Psoas muscle (tissue), 8 donors: ENCODE data around the gene HDAC5. TPM values are rescaled to one million over a fixed set of nuclear protein-coding genes. Genes with fewer than 3 reads are reported as not detected.
"Not testable (repeated sequence)": the region's sequence is repeated elsewhere in the genome, so short reads cannot be mapped to it uniquely, and the experiment has no call there.

Experiments
- ATAC-seq, 4 donors: fragments of 200-7000 bp; cut with Tn5 transposase; one replicate each; pipeline ENCODE4 v1.9.1; 2020; ENCODE audit warnings: moderate library complexity in 3 of 4, mild to moderate bottlenecking in 2 of 4
- DNase-seq, 2 donors: peaks; one replicate each; pipeline ENCODE4 v3.0.0-alpha.2; 2020
- H3K27ac ChIP-seq: fragments of 200-600 bp; one replicate; pipeline ENCODE4 v1.8.0; 2022
- H3K27me3 ChIP-seq, 3 donors: fragments of 200-600 bp in 1 of 3; one replicate each; pipeline versions ENCODE4 v1.6.1 to v1.8.0; 2013 to 2022; ENCODE audit warnings: low read length in 2 of 3, mild to moderate bottlenecking in 2 of 3, moderate library complexity in 1 of 3; ENCODE audit not compliant: insufficient read depth in 3 of 3
- H3K36me3 ChIP-seq, 2 donors: fragments of 200-600 bp in 1 of 2; one replicate each; pipeline versions ENCODE4 v1.6.1 to v1.8.0; 2013 to 2022; ENCODE audit warnings: low read depth in 1 of 2, mild to moderate bottlenecking in 1 of 2, moderate library complexity in 1 of 2; ENCODE audit not compliant: insufficient read depth in 1 of 2
- H3K4me1 ChIP-seq: fragments of 200-600 bp; one replicate; pipeline ENCODE4 v1.8.0; 2022
- H3K4me3 ChIP-seq: fragments of 200-600 bp; one replicate; pipeline ENCODE4 v1.8.0; 2022; ENCODE audit warnings: mild to moderate bottlenecking
- H3K9me3 ChIP-seq: fragments of 200-600 bp; one replicate; pipeline ENCODE4 v1.8.0; 2022
- CTCF ChIP-seq: fragments of 200-600 bp; IDR thresholded peaks from one replicate; pipeline ENCODE4 v1.8.0; 2022; ENCODE audit warnings: antibody characterized with exemption
- WGBS, 3 donors: extraction: QIAGEN DNeasy Blood & Tissue Kit; methylation state at CpG; one replicate each; pipeline versions ENCODE4 v1.1.6 to v1.1.7; 2013; 5-methylcytosine and 5-hydroxymethylcytosine counted together
- intact Hi-C, 2 donors: fragments of 100-400 bp; cut with DNase I; formaldehyde crosslinking; loops; one replicate each; pipeline versions ENCODE4 v1.11.0 to v1.14.2; 2022
- polyA plus RNA-seq, 3 donors: library from polyadenylated mRNA; stranded (reverse); fragments of 200-250 nt; gene quantifications; one replicate each; pipeline ENCODE4 v1.2.3, GENCODE V29; 2013
- total RNA-seq, 4 donors: library from RNA; stranded (reverse); fragmentation: NEBNext Ultra II Directional in 2 of 4; extraction: Animal tissue kit (Norgen Biotek cat#: 25700) in 2 of 4; gene quantifications; one replicate each; pipeline versions ENCODE4 v1.2.1 to v1.2.4, GENCODE V29; 2021 to 2023
- donor health status: healthy with polysubstance abuse.
- donor health status: DM: no; HTN: no; CAD: no; lungs with moderate emphysema.
- donor health status: Bipolar disorder and iron deficiency.
- donor health status: healthy.
- donor health status: DM: yes; HTN: yes; CAD: no.
- donor health status: DM: no; HTN: no; CAD: no.
- donor health status: DM: no; HTN: no; CAD: no.
- donor health status: DM: yes; HTN: yes; CAD: no.

The HDAC5 gene
- total and polyA plus RNA-seq, 7 donors, result 8.8 to 75.6 (median 35.8) TPM

GRCh38 chr17:44133918-44134476 lies 10.6 kb upstream of the HDAC5 start:
- peaks cover 0 to 3% (median 2%) of the 10 kb centered on the region in 3 donors for H3K27me3 ChIP-seq
- no peak overlapping the region for H3K27ac ChIP-seq
- intact Hi-C loops, result loop anchor here in 1 of 2 donors (5.0 kb wide), 1 partner anchor 33 kb away; no protein-coding TSS in a partner anchor
- no peaks in the 10 kb centered on the region for H3K36me3 ChIP-seq
- no peak for ATAC-seq
- 78 to 88% (median 85%) methylated on average over 4 of the region's 4 CpGs for WGBS, 3 donors
- H3K4me1 ChIP-seq, result no peaks in the 10 kb centered on the region
- H3K9me3 ChIP-seq, result no peaks in the 10 kb centered on the region
- H3K4me3 ChIP-seq, result no peak overlapping the region
- TF ChIP-seq CTCF, result no peak
- no peak for DNase-seq

- ATAC-seq (no peak), DNase-seq (no peak)
- Histone ChIP-seq H3K4me1 (no peaks in the 10 kb centered on the region), H3K27me3 (no peaks in the 10 kb centered on the region), H3K36me3 (no peaks in the 10 kb centered on the region), H3K4me3 (no peak overlapping the region), H3K27ac (no peak overlapping the region), H3K9me3 (no peaks in the 10 kb centered on the region)
- intact Hi-C loops, result loop anchor here in 1 of 2 donors (5.0 kb wide), 1 partner anchor 35 kb away; no protein-coding TSS in a partner anchor
- no peak for TF ChIP-seq CTCF
These were observed 8.9 kb upstream of the HDAC5 start for GRCh38 chr17:44132275-44132821.

GRCh38 chr17:44131372-44131771 lies 7.9 kb upstream of the HDAC5 start:
- not testable (repeated sequence) for H3K9me3 ChIP-seq, H3K4me1 ChIP-seq, H3K27me3 ChIP-seq, DNase-seq, ATAC-seq, H3K36me3 ChIP-seq, H3K4me3 ChIP-seq, H3K27ac ChIP-seq
- 83 to 89% (median 89%) methylated on average over 12 of the region's 12 CpGs for WGBS, 3 donors
- intact Hi-C loops, result loop anchor here in 1 of 2 donors (5.0 kb wide), 1 partner anchor 36 kb away; no protein-coding TSS in a partner anchor

GRCh38 chr17:44130693-44131349 lies 7.4 kb upstream of the HDAC5 start:
- H3K27ac ChIP-seq, result no peak overlapping the region
- no peak for TF ChIP-seq CTCF
- H3K36me3 ChIP-seq, result no peaks in the 10 kb centered on the region
- no peak overlapping the region for H3K4me3 ChIP-seq
- no peaks in the 10 kb centered on the region for H3K4me1 ChIP-seq
- intact Hi-C loops, result loop anchor here in 1 of 2 donors (5.0 kb wide), 1 partner anchor 36 kb away; no protein-coding TSS in a partner anchor
- no peaks in the 10 kb centered on the region for H3K27me3 ChIP-seq
- ATAC-seq, result no peak
- 84 to 87% (median 85%) methylated on average over 5 of the region's 5 CpGs for WGBS, 3 donors
- no peaks in the 10 kb centered on the region for H3K9me3 ChIP-seq
- DNase-seq, result no peak

- intact Hi-C loops, result loop anchor here in 1 of 2 donors (5.0 kb wide), 1 partner anchor 39 kb away; no protein-coding TSS in a partner anchor
- Histone ChIP-seq H3K27ac (no peak overlapping the region), H3K4me3 (no peak overlapping the region), H3K36me3 (no peaks in the 10 kb centered on the region), H3K4me1 (peaks cover 10% of the 10 kb centered on the region), H3K27me3 (no peaks in the 10 kb centered on the region), H3K9me3 (no peaks in the 10 kb centered on the region)
- no peak for TF ChIP-seq CTCF
- no peak for DNase-seq
- 88 to 95% (median 94%) methylated on average over 7 of the region's 7 CpGs for WGBS, 3 donors
- ATAC-seq, result no peak
These were observed 4.9 kb upstream of the HDAC5 start for GRCh38 chr17:44128383-44128782.
